Astrocyte of the cerebellum (primary cell): ENCODE results near the gene SLC38A6.

Source experiments
- DNase-seq: peaks from one replicate; pipeline ENCODE4 v3.0.0-alpha.2; 2011; ENCODE audit warnings: low read depth
- H3K4me3 ChIP-seq: 2 replicates; pipeline ENCODE4 v1.5.1; 2011; ENCODE audit warnings: mild to moderate bottlenecking, low read depth, low read length, moderate library complexity
- CTCF ChIP-seq: IDR thresholded peaks from 2 replicates; pipeline ENCODE4 v1.5.1; 2012; ENCODE audit warnings: low read length, low read depth, moderate library complexity, mild to moderate bottlenecking; ENCODE audit errors: missing control alignments
- in situ Hi-C: cut with HindIII; loops from 2 replicates; pipeline ENCODE4 v1.10.0; 2017; ENCODE audit warnings: low sequenced_read_pairs

SLC38A6 gene

GRCh38 chr14:60972295-60972694 lies 8.8 kb upstream of the SLC38A6 start:
- DNase-seq = no peak
- in situ Hi-C loops = no loop called here
- no peak overlapping the region for H3K4me3 ChIP-seq
- no peak for TF ChIP-seq CTCF

GRCh38 chr14:60973070-60973469 lies 8.0 kb upstream of the SLC38A6 start:
- in situ Hi-C loops = no loop called here
- DNase-seq = no peak
- H3K4me3 ChIP-seq = no peak overlapping the region
- no peak for TF ChIP-seq CTCF

GRCh38 chr14:60974090-60974651 lies 6.9 kb upstream of the SLC38A6 start:
- in situ Hi-C loops = no loop called here
- H3K4me3 ChIP-seq = no peak overlapping the region
- no peak for DNase-seq
- TF ChIP-seq CTCF = no peak

GRCh38 chr14:60975551-60975950 lies 5.5 kb upstream of the SLC38A6 start:
- in situ Hi-C loops = no loop called here
- TF ChIP-seq CTCF = no peak
- no peak overlapping the region for H3K4me3 ChIP-seq
- DNase-seq = no peak

GRCh38 chr14:60977847-60978246 lies 3.2 kb upstream of the SLC38A6 start:
- TF ChIP-seq CTCF = no peak
- H3K4me3 ChIP-seq = no peak overlapping the region
- in situ Hi-C loops = no loop called here
- no peak for DNase-seq

- no peak for DNase-seq
- in situ Hi-C loops = no loop called here
- peak overlapping the region; percentile 86 for H3K4me3 ChIP-seq
- TF ChIP-seq CTCF = no peak
Measured at GRCh38 chr14:60981633-60982455, 799 bp downstream of the SLC38A6 start.
